ENCODE data around the gene PAPSS1. TPM values are rescaled to one million over a fixed set of nuclear protein-coding genes. Genes with fewer than 3 reads are reported as not detected.
"Not testable (repeated sequence)": the region's sequence is repeated elsewhere in the genome, so short reads cannot be mapped to it uniquely, and the experiment has no call there.

The PAPSS1 gene
- total and polyA plus RNA-seq, 2 experiments from 2014 or later = 25.4 to 40.6 TPM

DNA sequence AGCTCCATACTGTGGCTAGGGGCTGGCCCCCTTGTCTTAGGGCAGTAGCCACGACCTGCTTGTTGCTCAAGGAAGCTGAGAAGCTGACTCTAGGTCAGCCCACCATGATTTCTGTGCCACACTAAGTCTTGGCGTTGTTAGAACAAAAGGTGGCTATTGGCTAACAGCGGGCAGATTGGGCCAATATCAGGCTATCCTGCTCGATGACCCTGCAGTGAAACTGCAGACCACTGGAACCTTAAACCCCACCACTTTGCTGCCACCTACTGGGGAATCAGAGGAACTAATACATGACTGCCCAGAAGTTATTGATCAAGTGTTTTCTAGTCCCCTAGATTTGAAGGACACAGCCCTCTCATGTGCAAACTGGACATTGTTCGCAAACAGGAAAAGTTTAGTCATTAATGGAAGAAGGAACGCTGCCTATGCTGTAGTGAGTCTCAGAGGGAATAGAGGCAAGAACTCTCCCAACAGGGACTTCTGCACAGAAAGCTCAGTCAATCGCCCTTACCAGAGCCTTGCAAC, 17.0 kb upstream of the PAPSS1 start:
- peaks cover 16% of the 10 kb centered on the region for H3K4me1 ChIP-seq (ENCODE audit: low read depth)
- no peaks in the 10 kb centered on the region for H3K36me3 ChIP-seq
- TF ChIP-seq, protein P1, sequence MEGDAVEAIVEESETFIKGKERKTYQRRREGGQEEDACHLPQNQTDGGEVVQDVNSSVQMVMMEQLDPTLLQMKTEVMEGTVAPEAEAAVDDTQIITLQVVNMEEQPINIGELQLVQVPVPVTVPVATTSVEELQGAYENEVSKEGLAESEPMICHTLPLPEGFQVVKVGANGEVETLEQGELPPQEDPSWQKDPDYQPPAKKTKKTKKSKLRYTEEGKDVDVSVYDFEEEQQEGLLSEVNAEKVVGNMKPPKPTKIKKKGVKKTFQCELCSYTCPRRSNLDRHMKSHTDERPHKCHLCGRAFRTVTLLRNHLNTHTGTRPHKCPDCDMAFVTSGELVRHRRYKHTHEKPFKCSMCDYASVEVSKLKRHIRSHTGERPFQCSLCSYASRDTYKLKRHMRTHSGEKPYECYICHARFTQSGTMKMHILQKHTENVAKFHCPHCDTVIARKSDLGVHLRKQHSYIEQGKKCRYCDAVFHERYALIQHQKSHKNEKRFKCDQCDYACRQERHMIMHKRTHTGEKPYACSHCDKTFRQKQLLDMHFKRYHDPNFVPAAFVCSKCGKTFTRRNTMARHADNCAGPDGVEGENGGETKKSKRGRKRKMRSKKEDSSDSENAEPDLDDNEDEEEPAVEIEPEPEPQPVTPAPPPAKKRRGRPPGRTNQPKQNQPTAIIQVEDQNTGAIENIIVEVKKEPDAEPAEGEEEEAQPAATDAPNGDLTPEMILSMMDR (IDR thresholded peaks at IDR 0.05; ENCODE audit: low read depth, low read length) = peak; percentile 78
- no peak overlapping the region for H3K27ac ChIP-seq
- no peaks in the 10 kb centered on the region for H3K9me3 ChIP-seq (ENCODE audit: low read depth)
- DNase-seq (ENCODE audit: low read depth in 1 of 2, low spot score in 1 of 2) = peak; percentile 74 to 76
- no peak overlapping the region for H3K4me3 ChIP-seq
- no peaks in the 10 kb centered on the region for H3K27me3 ChIP-seq

DNA sequence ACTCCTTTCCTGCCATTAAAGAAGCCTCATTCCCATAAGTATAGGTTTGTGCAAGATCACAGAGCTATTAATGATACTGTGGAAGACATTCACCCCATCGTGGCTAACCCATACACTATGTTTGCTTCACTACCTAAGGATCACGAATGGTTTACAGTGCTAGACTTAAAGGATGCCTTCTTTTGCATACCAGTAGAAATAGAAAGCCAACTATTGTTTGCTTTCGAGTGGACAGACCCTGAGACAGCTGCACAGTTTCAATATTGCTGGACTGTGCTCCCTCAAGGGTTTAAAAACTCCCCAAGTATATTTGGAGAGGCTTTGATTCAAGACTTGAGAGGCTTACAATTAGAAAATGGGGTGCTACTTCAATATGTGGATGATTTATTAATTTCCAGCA, 16.0 kb upstream of the PAPSS1 start:
- Histone ChIP-seq H3K27me3 (no peaks in the 10 kb centered on the region), H3K36me3 (no peaks in the 10 kb centered on the region), H3K4me1 (ENCODE audit: low read depth) (peaks cover 16% of the 10 kb centered on the region), H3K27ac (no peak overlapping the region), H3K9me3 (ENCODE audit: low read depth) (no peaks in the 10 kb centered on the region), H3K4me3 (no peak overlapping the region)
- DNase-seq (ENCODE audit: low read depth in 1 of 2, low spot score in 1 of 2) = no peak
- TF ChIP-seq, protein P1 (IDR thresholded peaks at IDR 0.05; ENCODE audit: low read depth, low read length) = no peak

DNA sequence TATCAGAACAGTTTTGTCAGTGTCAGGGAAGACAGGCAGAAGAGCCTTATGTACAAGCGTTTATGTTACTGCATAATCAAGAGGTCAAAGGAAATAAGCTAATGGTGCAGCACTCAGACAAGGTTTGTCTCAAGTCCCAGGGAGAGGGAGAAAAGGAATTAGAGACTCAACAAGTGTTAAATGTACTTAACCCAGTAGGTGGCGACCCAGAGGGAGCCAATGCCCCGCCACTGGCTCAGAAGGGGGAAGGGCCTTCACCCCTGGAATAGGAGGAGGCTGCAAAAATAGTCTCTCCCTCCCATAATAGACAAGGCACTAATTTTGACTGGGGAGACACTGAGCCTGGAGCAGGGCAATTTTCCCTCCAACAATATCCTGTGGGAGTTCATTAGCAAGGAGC, 14.1 kb upstream of the PAPSS1 start:
- peak; percentile 31 to 57 for DNase-seq (ENCODE audit: low read depth in 1 of 2, low spot score in 1 of 2)
- Histone ChIP-seq H3K4me1 (ENCODE audit: low read depth) (peaks cover 16% of the 10 kb centered on the region), H3K27ac (peak overlapping the region; percentile 18), H3K9me3 (ENCODE audit: low read depth) (no peaks in the 10 kb centered on the region), H3K27me3 (no peaks in the 10 kb centered on the region), H3K4me3 (no peak overlapping the region), H3K36me3 (no peaks in the 10 kb centered on the region)
- TF ChIP-seq, protein P1 (IDR thresholded peaks at IDR 0.05; ENCODE audit: low read depth, low read length) = peak; percentile 39

DNA sequence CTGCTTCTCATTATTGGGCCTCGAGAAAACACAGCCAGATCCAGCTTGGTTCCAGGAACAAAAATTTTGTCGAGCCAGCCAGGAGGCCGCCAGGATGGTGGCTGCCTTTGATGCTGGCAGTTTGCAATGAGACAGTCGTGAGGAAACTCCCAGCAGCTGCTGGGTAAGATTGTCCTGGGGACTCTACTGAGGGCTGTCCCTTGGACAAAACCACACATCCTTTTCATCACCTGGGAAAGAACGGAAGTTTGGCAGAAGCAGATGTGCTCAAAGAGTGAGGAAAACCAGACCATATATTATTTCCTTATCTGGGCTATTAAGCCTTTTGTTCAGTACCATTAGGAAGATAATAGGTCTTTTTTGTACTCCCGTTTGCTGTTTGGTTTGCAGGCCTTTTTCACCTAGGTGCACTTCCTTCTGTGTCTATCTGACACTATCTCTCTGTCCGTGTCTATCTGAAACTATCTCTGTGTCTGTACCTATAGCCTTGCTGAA, 13.4 kb upstream of the PAPSS1 start:
- TF ChIP-seq, protein P1 (IDR thresholded peaks at IDR 0.05; ENCODE audit: low read depth, low read length) = no peak
- Histone ChIP-seq H3K4me1 (ENCODE audit: low read depth) (peaks cover 19% of the 10 kb centered on the region), H3K27ac (peak overlapping the region; percentile 33), H3K4me3 (no peak overlapping the region), H3K9me3 (ENCODE audit: low read depth) (no peaks in the 10 kb centered on the region), H3K27me3 (no peaks in the 10 kb centered on the region), H3K36me3 (no peaks in the 10 kb centered on the region)
- no peak for DNase-seq (ENCODE audit: low read depth in 1 of 2, low spot score in 1 of 2)

DNA sequence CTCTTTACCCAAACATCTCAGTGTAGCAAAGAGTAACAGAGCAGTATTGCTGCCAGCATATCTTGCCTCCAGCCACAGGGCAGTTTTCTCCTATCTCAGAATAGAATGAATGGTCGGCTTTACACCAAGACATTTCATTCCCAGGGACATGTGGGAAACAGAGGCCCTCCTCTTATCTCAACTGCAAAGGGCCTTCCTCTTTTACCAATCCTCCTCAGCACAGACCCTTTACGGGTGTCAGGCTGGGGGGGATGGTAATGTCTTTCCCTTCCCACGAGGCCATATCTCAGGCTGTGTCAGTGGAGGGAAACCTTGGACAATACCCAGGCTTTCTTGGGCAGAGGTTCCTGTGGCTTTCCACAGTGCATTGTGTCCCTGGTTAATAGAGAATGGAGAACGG, 9.0 kb upstream of the PAPSS1 start:
- peak in 1 of 2 donors; percentile 53 for DNase-seq (ENCODE audit: low read depth in 1 of 2, low spot score in 1 of 2)
- peaks cover 13% of the 10 kb centered on the region for H3K4me1 ChIP-seq (ENCODE audit: low read depth)
- not testable (repeated sequence) for H3K36me3 ChIP-seq; H3K27me3 ChIP-seq; H3K4me3 ChIP-seq; H3K9me3 ChIP-seq (ENCODE audit: low read depth)
- peak overlapping the region; percentile 50 for H3K27ac ChIP-seq

DNA sequence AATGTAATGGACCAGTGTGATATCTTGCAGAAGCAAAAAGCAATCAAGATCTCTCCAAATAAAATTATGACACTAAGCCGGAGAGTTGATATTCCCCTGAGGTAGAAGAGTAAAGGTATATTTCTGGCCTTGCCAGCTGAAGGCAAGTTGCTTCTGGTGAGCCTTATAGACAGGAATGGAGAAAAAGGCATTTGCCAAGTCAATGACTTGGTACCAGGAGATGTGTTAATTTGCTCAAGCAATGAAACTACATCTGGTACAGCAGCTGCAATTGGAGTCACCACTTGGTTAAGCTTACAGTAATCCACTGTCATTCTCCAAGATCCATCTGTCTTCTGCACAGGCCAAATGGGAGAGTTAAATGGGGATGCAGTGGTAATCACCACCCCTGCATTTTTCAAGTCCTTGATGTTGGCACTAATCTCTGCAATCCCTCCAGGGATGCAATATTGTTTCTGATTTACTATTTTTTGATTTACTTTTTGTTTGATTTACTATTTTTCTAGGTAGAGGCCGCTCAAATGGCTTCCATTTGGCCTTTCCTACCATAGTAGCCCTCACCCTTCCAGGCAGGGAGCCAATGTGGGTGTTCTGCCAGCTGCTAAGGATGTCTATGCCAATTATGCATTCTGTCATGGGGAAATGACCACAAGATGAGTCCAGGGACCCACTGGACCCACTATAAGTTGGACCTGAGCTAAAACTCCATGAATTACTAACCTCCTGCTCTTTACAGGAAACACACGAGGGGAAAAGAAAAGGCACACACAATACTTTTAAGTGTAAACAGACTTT, 6.3 kb upstream of the PAPSS1 start:
- DNase-seq (ENCODE audit: low read depth in 1 of 2, low spot score in 1 of 2); H3K4me1 ChIP-seq (ENCODE audit: low read depth); H3K4me3 ChIP-seq; H3K36me3 ChIP-seq; H3K27ac ChIP-seq; H3K9me3 ChIP-seq (ENCODE audit: low read depth); H3K27me3 ChIP-seq: not testable (repeated sequence)
